ENCODE measurements around the gene KRT3. TPM values are rescaled to one million over a fixed set of nuclear protein-coding genes. Genes with fewer than 3 reads are reported as not detected.

KRT3 gene
- under 0.01 TPM in 1 of 2 replicates, not detected in the other for total RNA-seq

GRCh38 chr12:52795694-52796428 is at the start of gene KRT3:
TSS of gene KRT3 (minus strand) at chr12:52796117. CDS start at chr12:52796042, 75 bp downstream.

DNA sequence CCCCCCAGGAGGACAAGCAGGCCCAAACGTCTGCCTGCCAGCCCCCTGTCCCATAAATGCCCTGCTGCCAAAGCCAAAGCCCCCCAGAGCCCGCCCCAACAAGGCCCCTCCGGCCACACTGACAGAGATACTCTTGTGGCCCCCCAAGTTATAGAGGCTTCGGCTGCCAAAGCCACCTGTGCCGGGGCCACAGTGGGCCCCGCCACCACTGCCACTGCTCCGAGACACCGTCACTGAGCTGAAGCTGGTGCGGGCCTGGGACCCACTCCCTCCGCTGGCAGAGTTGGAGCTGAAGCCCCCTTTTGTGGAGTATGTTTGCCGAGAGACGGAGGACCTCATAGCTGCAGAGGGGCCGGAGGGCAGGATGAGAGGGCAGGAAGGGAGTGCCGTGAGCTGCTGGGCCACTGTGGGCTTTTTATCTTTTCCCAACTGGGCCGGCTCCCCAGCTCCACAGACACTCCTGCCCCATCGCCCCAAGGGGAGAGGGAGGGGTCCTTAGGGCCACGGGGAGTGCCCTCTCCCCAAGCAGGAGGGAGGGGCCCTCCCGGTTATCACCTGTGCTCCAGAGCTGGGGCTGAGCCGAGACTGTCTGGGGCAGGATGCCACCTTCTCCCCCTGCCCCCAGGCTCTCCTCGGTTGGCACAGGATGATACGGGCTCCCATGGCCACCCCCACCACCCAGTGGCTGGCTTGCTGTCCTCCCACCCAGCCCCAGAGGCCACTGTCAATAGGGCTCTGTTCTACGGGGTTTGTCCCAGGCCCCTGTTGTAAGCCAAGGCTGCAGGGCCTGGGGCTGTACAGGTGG is 38.2 kb upstream of the KRT3 start, which contains the start of gene KRT79:
Gene KRT79, minus strand, starts transcription at position 390 of the 805 bp plus-strand sequence. Its CDS starts 51 bp downstream, at position 339.

GRCh38 chr12:52813885-52814709 is 18.2 kb upstream of the KRT3 start, which contains the start of gene KRT4:
TSS of gene KRT4 (minus strand) at chr12:52814116. CDS start at chr12:52814058, 58 bp downstream.

DNA sequence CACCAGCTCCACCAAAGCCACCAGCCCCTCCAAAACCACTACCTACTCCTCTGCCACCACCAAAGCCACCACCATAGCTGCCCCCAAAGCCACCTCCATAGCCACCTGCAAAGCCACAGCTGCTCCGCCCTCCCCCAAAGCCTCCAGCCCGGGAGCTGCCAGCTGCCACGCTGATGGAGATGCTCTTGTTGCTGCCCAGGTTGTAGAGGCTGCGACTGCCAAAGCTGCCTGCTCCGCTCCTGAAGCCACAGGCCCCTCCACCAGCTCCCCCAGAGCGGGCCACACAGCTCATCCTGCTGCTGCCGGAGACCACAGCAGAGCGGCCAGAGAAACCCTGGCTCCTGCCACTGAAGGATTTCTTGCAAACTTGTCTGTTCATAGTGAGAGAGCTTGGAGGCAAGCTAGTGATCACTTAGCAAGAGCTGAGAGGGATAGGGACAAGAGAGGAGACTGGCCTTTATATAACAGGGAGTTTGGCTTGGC is 19.0 kb downstream of the KRT3 start, which contains the start of gene KRT76:
Gene KRT76, minus strand, starts transcription at position 433 of the 483 bp plus-strand sequence. Its CDS starts 54 bp downstream, at position 379.

Other genes starting within 250 kb of the KRT3 start
- not detected in 2 replicates for gene KRT71, start 243.0 kb downstream of the KRT3 start, total RNA-seq
- 0.36 TPM in 1 of 2 replicates, not detected in the other for gene KRT74, start 222.3 kb downstream of the KRT3 start, total RNA-seq
- gene KRT72, start 194.7 kb downstream of the KRT3 start, total RNA-seq: not detected in 2 replicates
- not detected in 2 replicates for gene KRT73, start 177.6 kb downstream of the KRT3 start, total RNA-seq
- gene KRT2, start 143.9 kb downstream of the KRT3 start, total RNA-seq: not detected in 2 replicates
- gene KRT1, start 115.7 kb downstream of the KRT3 start, total RNA-seq: 0.34 TPM in 1 of 2 replicates, not detected in the other
- gene KRT77, start 92.6 kb downstream of the KRT3 start, total RNA-seq: not detected in 2 replicates
- not detected in 2 replicates for gene KRT76, start 18.8 kb downstream of the KRT3 start, total RNA-seq
- gene KRT4, start 18.0 kb upstream of the KRT3 start, total RNA-seq: 1.0 and 33.2 TPM in 2 replicates
- gene KRT79, start 38.2 kb upstream of the KRT3 start, total RNA-seq: under 0.01 and 0.07 TPM in 2 replicates
- gene KRT78, start 52.9 kb upstream of the KRT3 start, total RNA-seq: 0.36 and 6.2 TPM in 2 replicates
- gene KRT8, start 109.0 kb upstream of the KRT3 start, total RNA-seq: 172 and 194 TPM in 2 replicates
- 181 and 366 TPM in 2 replicates for gene KRT18, start 153.0 kb upstream of the KRT3 start, total RNA-seq
- gene EIF4B, start 210.3 kb upstream of the KRT3 start, total RNA-seq: 1,225 and 1,493 TPM in 2 replicates

Measured in nasal cavity respiratory epithelium epithelial cell of viscerocranial mucosa (primary cell).